Raji (cell line): ENCODE data around the gene FRMD5.

ENCODE experiments used
- POLR2A ChIP-seq: IDR thresholded peaks from 2 replicates; pipeline ENCODE4 v1.6.1; 2011; ENCODE audit warnings: low read depth, low read length, control low read depth; ENCODE audit not compliant: insufficient read depth

The FRMD5 gene

GRCh38 chr15:44177139-44177538, 17.9 kb downstream of the FRMD5 start:
- no peak for TF ChIP-seq POLR2A

GRCh38 chr15:44173813-44174212, 21.3 kb downstream of the FRMD5 start:
- TF ChIP-seq POLR2A: no peak

- no peak for TF ChIP-seq POLR2A
Measured at GRCh38 chr15:44163370-44163769, 31.7 kb downstream of the FRMD5 start.

GRCh38 chr15:44160796-44161195, 34.3 kb downstream of the FRMD5 start:
- TF ChIP-seq POLR2A: no peak

- no peak for TF ChIP-seq POLR2A
Measured at GRCh38 chr15:44159492-44159891, 35.6 kb downstream of the FRMD5 start.

GRCh38 chr15:44158111-44158510, 37.0 kb downstream of the FRMD5 start:
- TF ChIP-seq POLR2A: no peak

- no peak for TF ChIP-seq POLR2A
Measured at GRCh38 chr15:44157679-44158078, 37.4 kb downstream of the FRMD5 start.

GRCh38 chr15:44153352-44153751, 41.7 kb downstream of the FRMD5 start:
- TF ChIP-seq POLR2A: no peak

GRCh38 chr15:44149224-44149623, 45.8 kb downstream of the FRMD5 start:
- no peak for TF ChIP-seq POLR2A

GRCh38 chr15:44148580-44148979, 46.5 kb downstream of the FRMD5 start:
- TF ChIP-seq POLR2A: no peak

- TF ChIP-seq POLR2A: no peak
Measured at GRCh38 chr15:44147636-44148035, 47.4 kb downstream of the FRMD5 start.

- no peak for TF ChIP-seq POLR2A
Measured at GRCh38 chr15:44145495-44145894, 49.6 kb downstream of the FRMD5 start.

GRCh38 chr15:44144992-44145391, 50.1 kb downstream of the FRMD5 start:
- no peak for TF ChIP-seq POLR2A

GRCh38 chr15:44144184-44144583, 50.9 kb downstream of the FRMD5 start:
- TF ChIP-seq POLR2A: no peak

- TF ChIP-seq POLR2A: no peak
Measured at GRCh38 chr15:44137750-44138149, 57.3 kb downstream of the FRMD5 start.

GRCh38 chr15:44136991-44137477, 58.0 kb downstream of the FRMD5 start:
- TF ChIP-seq POLR2A: no peak

GRCh38 chr15:44132057-44132456, 63.0 kb downstream of the FRMD5 start:
- no peak for TF ChIP-seq POLR2A
